Suprapubic skin (tissue), 4 donors: Measurements from ENCODE around the gene OCSTAMP.

ENCODE experiments used
- EP300 ChIP-seq: sonication (generic); formaldehyde crosslinking; IDR thresholded peaks from one replicate; pipeline ENCODE4 v1.6.1; 2017; ENCODE audit warnings: antibody characterized with exemption
- POLR2A ChIP-seq, 2 donors: fragments of 450-650 bp; IDR thresholded peaks; one replicate each; pipeline ENCODE4 v1.6.1; 2017; ENCODE audit warnings: antibody characterized with exemption in 2 of 2, mild to moderate bottlenecking in 2 of 2, moderate library complexity in 2 of 2
- POLR2AphosphoS5 ChIP-seq, 3 donors: sonication (generic); formaldehyde crosslinking; IDR thresholded peaks; one replicate each; pipeline ENCODE4 v1.6.1; 2017; ENCODE audit warnings: antibody characterized with exemption in 3 of 3
- TF ChIP-seq, protein P1 (sequence below), 2 donors: fragments of 200-600 bp in 1 of 2; fragments of 450-650 bp in 1 of 2; sonication (generic) in 1 of 2; IDR thresholded peaks; one replicate each; pipeline ENCODE4 v1.5.1; 2016 to 2019; ENCODE audit warnings: antibody characterized with exemption in 2 of 2, mild to moderate bottlenecking in 1 of 2, moderate library complexity in 1 of 2

DNA sequence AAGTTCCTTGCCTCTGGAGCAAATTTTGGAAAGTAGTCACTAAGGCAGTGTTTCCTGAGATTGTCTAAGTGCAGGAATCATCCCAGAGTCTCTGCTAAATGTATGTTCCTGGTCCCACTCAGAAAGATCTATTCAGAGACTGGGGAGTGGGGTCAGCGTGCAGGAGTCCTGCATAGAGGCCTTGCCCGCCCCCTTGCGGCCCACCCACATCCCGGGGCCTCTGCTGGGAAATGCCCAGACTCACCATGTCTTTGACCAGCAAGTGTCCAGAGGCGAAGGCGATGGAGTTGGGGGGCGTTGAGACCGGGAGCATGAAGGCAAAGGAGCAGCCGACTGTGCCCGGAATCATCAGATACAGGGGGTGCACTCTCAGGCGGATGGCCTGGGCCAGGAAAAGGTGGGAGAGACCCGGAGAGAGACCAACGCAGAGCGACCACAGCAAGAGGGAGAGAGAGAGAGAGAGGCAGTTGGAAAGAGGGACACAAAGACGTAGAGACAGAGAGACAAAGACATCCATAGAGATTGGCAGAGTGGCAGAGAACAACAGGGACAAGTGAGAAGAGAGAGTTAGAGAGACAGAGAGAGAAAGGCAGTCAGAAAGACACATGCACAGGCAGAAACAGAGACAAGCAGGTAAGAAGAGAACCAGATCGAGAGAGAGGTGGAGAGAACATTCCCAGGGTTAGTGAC is 12.9 kb upstream of the OCSTAMP start:
- TF ChIP-seq, protein P1, sequence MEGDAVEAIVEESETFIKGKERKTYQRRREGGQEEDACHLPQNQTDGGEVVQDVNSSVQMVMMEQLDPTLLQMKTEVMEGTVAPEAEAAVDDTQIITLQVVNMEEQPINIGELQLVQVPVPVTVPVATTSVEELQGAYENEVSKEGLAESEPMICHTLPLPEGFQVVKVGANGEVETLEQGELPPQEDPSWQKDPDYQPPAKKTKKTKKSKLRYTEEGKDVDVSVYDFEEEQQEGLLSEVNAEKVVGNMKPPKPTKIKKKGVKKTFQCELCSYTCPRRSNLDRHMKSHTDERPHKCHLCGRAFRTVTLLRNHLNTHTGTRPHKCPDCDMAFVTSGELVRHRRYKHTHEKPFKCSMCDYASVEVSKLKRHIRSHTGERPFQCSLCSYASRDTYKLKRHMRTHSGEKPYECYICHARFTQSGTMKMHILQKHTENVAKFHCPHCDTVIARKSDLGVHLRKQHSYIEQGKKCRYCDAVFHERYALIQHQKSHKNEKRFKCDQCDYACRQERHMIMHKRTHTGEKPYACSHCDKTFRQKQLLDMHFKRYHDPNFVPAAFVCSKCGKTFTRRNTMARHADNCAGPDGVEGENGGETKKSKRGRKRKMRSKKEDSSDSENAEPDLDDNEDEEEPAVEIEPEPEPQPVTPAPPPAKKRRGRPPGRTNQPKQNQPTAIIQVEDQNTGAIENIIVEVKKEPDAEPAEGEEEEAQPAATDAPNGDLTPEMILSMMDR (IDR thresholded peaks at IDR 0.05) = no peak
- TF ChIP-seq EP300 (no peak), POLR2A (IDR thresholded peaks at IDR 0.05) (no peak), POLR2AphosphoS5 (IDR thresholded peaks at IDR 0.05) (no peak)
